HG02642 (cell line): ENCODE data around the gene TSPEAR.
A peak's percentile ranks its signal among the peaks of the same experiment; 100 is the strongest.

Experiments used
- ATAC-seq: cut with Tn5 transposase; IDR thresholded peaks from one replicate; pipeline ENCODE4 v1.9.1; 2021; ENCODE audit warnings: mild to moderate bottlenecking; ENCODE audit not compliant: unreplicated experiment, poor library complexity

The TSPEAR gene

GRCh38 chr21:44463724-44464123, 247.6 kb downstream of the TSPEAR start:
- ATAC-seq: no peak

- ATAC-seq: no peak
These were observed 248.6 kb downstream of the TSPEAR start for GRCh38 chr21:44462834-44463200.

GRCh38 chr21:44462086-44462833, 249.1 kb downstream of the TSPEAR start:
- ATAC-seq: no peak

- no peak for ATAC-seq
These were observed 249.8 kb downstream of the TSPEAR start for GRCh38 chr21:44461464-44462001.

GRCh38 chr21:44461005-44461404, 250.4 kb downstream of the TSPEAR start:
- ATAC-seq: no peak

GRCh38 chr21:44460441-44460755, 251.0 kb downstream of the TSPEAR start:
- ATAC-seq: no peak

GRCh38 chr21:44459712-44460440, 251.5 kb downstream of the TSPEAR start:
- ATAC-seq: no peak

- ATAC-seq: no peak
These were observed 252.2 kb downstream of the TSPEAR start for GRCh38 chr21:44458971-44459711.

- ATAC-seq: no peak
These were observed 254.2 kb downstream of the TSPEAR start for GRCh38 chr21:44456915-44457736.

- ATAC-seq: no peak
These were observed 255.0 kb downstream of the TSPEAR start for GRCh38 chr21:44456214-44456914.

- ATAC-seq: peak; percentile 35
These were observed 255.7 kb downstream of the TSPEAR start for GRCh38 chr21:44455524-44456213.

GRCh38 chr21:44454747-44455523, 256.4 kb downstream of the TSPEAR start, which contains the start of gene LRRC3:
Gene LRRC3, plus strand, starts transcription at chr21:44455510. Its CDS starts 1,135 bp downstream, at chr21:44456645.
- ATAC-seq: peak; percentile 43

GRCh38 chr21:44454058-44454457, 257.3 kb downstream of the TSPEAR start:
- no peak for ATAC-seq

GRCh38 chr21:44453120-44453519, 258.3 kb downstream of the TSPEAR start:
- no peak for ATAC-seq

- no peak for ATAC-seq
These were observed 260.4 kb downstream of the TSPEAR start for GRCh38 chr21:44450999-44451398.

- no peak for ATAC-seq
These were observed 261.0 kb downstream of the TSPEAR start for GRCh38 chr21:44450402-44450801.

GRCh38 chr21:44449473-44450363, 261.7 kb downstream of the TSPEAR start:
- ATAC-seq: no peak
